Activated naive CD4-positive, alpha-beta T cell (primary cell): ENCODE measurements around the gene ZNF273.
"Not testable (repeated sequence)": the region's sequence is repeated elsewhere in the genome, so short reads cannot be mapped to it uniquely, and the experiment has no call there.

Experiments used
- DNase-seq, 4 experiments: peaks; one replicate each; lab custom pipeline; 2025; lab: John Stamatoyannopoulos, UW

The ZNF273 gene

GRCh38 chr7:64888901-64889685, 14.0 kb upstream of the ZNF273 start:
- DNase-seq: no peak

GRCh38 chr7:64889686-64890162, 13.3 kb upstream of the ZNF273 start:
- DNase-seq: no peak

DNA sequence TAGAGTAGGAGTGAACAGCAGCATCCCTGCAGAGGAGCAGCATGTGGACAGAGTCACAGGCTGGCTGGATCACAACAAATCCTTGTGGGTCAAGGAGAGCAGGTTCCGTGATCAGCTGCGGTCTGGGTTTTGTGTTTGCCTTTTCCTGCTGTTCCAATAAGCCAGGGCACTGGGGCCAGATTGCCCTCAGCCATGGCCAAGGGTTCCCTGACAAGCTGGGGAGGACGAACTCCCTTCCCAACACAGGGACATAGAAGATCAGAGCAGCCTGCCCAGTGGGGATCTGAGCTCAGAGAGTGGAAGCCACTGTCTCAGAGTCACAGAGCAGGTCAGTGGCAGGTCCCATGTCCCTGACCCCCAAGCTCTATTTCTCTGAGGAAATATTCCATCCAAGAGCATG, 12.8 kb upstream of the ZNF273 start:
- not testable (repeated sequence) for DNase-seq

DNA sequence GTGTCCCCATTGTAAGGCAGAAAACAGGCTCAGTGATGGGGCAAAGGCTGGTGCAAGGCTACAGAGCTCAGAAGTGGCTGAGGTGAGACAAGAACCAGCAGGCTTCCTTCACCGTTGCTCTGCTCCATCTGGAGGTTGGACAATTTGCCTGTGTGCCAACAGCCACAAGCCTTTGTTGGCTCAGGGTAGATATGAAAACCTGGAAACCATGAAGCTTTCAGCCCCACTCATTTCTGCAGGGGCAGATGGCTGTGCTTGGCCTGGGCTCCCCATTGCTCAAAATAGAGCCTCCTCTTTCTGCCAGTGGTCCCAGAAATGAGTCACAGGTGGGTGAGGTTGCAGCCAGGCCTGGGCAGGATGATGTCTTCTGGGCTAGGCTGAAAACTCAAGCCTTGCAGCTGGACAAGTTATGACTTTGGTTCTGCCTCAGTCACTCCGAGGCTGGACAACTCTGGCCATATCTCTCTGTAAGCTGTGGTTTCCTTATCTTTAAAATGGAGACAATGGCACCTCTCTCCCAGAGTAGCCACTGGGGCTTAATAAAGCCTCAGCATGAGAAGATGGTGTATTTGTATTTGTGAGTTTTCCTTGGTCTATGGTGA, 12.2 kb upstream of the ZNF273 start:
- DNase-seq: no peak

DNA sequence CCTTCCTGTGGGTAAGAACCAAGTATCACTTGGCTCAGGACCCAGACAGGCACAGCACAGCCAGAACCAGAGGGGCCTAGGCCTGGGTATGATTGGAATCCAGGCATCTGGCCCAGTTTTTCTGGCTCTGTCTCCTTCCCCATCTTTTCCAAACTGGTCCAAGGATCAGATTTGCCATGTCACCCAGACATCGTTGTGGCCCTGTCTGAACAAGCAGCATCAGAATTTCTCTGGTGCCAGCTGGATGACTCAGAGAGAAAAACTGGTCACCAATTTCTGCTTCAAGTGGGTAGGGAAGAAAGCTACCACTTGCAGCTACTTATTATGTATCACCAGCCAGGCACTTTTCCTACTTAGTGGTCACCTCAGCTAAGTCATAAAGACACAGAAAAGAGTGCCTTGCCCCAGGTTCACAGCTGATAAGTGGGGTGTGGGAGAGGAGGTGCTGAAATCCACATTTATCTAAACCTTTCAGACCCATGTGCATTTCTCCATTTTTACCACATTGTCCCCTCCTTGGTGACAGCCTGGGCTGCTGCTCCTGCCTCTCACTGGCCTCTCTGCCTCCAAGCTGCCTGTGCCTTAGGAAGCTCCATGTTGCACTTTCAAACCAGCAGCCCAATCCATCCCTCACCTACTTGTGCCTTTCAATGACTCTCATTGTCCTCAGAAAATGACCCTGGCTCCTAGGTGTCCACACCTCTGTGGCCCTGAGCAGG, 11.6 kb upstream of the ZNF273 start:
- DNase-seq: not testable (repeated sequence)

DNA sequence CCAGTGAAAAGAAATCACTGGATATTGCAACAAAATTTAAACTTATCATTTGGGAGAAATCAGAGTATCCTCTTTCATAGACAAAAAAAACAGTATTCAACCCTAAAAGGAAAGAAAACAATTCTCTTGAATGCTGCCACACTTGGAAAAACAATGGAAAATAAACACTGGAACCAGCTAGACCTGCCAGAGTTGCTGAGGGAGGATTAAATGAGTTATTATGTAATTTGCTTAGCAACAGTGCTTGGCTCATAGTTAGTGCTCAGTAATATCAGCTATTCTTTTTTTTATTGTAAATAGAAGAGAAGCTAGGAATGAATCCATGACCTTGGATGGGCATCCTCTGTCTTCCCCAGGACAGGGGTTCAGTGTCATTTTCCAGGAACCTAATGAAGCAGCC, 11.0 kb upstream of the ZNF273 start:
- no peak for DNase-seq

DNA sequence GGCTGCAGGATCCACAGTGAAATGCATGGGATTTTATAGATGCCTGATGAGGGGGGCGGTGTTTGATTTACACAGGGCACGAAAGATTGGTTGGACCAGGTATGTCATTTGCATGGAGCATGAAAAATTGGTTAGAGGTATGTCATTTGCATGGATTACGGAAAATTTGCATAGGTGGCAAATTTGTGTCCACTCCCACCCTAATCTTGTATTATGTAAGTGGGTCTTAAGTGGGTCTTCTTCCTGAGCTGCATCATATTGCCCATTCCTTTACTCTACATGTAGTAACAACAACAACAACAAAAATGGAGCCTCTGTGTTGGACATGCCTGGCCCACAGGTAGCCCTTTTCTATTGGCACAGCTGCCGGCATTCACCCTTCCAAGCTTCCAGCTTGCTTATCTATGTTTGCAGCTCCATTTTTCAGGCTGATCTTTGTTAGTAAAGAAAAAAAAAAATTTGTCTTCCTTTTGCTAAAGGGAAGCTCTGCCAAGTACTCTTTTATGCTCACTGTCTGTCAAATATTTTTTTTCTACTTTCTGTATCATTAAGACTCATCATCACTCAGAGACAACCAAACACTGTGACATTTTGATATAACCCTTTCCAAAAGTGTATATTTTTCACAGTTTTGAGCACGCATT, 10.3 kb upstream of the ZNF273 start:
- DNase-seq: no peak

DNA sequence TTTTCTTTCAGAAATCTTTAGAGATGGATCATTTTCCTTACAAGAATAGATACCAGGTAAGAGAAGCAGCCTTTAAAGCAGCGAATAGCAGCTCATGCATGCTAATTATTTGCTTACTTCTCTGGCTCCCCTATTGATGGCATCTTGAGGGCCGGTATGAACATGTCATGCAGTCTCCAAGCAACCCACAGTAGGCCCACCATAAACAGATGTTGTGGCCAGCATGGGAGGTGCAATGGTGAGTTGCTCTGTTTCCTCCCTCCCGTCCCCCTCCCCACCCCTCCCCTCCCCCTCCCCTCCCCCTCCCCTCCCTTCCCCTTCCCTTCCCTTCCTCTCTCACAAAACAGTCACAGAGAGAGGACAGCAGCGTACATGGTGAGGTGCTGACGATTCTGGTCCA, 9.7 kb upstream of the ZNF273 start:
- no peak for DNase-seq

GRCh38 chr7:64902461-64902805, 640 bp upstream of the ZNF273 start:
- DNase-seq: not testable (repeated sequence)

GRCh38 chr7:64904008-64904407, 935 bp downstream of the ZNF273 start:
- DNase-seq: no peak

- no peak for DNase-seq
These were observed 2.1 kb downstream of the ZNF273 start for GRCh38 chr7:64905133-64905532.

DNA sequence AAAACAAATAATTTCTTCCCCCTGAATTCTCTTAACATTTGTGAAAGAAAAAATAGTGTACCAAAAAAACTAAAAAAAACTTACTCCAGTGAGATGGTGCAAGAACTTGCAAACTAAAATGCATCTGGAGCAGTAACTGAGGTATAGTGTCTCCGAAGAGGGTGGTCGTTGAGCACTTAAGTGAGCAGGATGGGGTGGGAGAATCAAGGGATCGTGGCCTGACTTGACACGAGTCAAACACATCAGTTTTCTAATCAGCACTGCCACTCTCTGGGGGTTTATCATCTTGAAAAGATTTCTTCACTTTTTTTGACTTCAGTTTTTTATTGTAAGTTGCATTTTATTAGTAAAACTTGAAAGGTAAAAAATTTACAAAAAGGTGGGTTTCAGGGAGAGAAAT, 2.5 kb downstream of the ZNF273 start:
- DNase-seq: no peak

GRCh38 chr7:64907641-64908326, 4.7 kb downstream of the ZNF273 start:
- DNase-seq: no peak

- DNase-seq: no peak
These were observed 5.3 kb downstream of the ZNF273 start for GRCh38 chr7:64908358-64908757.

DNA sequence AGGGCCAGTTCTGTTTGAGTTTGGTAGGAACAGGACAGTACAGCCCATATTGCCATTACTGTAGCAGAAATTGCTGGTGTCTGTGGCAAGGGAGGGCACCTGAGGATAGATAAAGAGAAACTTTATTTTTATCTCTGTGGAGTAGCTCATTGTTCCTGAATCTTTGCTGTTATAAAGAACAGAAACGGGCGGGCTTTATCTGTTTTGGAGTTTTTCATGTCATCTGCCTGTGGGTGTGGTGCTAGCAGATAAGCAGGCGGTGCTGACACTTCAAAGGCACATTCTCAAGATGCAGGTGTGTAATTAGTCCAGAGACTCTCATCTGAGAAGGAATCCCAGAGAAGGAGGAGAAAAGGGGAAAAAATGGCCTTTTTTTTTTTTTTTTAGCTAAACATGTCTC, 11.5 kb downstream of the ZNF273 start:
- DNase-seq: no peak

- DNase-seq: not testable (repeated sequence)
These were observed 12.2 kb downstream of the ZNF273 start for GRCh38 chr7:64915301-64915700.

DNA sequence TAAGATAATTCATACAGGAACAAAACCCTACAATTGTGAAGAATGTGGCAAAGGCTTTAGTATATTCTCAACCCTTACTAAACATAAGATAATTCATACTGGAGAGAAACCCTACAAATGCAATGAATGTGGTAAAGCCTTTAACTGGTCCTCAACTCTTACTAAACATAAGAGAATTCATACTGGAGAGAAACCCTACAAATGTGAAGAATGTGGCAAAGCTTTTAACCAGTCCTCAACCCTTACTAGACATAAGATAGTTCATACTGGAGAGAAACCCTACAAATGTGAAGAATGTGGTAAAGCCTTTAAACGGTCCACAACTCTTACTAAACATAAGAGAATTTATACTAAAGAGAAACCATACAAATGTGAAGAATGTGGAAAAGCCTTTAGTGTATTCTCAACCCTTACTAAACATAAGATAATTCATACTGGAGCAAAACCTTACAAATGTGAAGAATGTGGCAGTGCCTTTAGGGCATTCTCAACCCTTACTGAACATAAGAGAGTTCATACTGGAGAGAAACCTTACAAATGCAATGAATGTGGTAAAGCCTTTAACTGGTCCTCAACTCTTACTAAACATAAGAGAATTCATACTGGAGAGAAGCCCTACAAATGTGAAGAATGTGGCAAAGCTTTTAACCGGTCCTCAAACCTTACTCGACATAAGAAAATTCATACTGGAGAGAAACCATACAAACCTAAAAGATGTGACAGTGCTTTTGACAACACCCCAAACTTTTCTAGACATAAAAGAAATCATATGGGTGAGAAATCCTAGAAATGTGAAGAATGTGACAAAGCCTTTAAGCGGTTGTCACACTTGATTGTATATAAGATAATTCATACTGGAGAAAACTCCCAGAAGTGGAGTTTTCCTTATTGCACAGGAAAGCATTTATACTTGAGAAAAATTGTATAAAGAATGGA, 25.4 kb downstream of the ZNF273 start:
- DNase-seq: not testable (repeated sequence)

GRCh38 chr7:64934478-64934877, 31.4 kb downstream of the ZNF273 start:
- DNase-seq: no peak

DNA sequence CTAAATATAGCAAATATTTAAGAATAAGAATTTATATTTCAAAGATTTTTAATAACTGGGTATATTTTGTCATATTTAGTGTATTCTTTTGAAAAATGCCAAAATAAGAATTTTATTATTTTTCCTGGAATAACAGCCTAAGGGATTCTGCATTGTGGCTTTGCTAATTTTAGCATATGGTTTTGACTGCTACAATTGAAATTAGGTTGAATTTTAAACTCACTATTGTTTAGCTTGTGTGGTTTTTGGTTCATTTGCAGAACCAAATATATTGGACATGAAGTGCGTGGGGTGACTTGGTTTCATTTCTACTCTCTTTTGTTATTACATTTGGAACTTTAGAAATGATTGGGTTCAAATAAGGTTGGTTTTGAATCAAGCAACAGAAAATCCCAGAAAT, 35.5 kb downstream of the ZNF273 start:
- no peak for DNase-seq

DNA sequence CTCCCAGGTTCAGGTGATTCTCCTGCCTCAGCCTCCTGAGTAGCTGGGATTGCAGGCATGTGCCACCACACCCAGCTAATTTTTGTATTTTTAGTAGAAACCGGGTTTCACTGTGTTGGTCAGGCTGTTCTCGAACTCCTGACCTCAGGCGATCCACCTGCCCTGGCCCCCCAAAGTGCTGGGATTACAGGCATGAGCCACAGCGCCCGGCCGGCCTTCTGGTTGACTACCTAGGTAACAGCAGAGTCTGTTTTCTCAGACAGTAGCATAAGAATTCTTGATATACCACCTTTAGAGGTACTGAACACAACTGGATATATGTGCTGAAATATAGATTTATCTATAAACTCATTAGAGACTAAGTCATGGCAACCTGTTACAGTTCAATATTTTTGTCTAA, 36.9 kb downstream of the ZNF273 start:
- not testable (repeated sequence) for DNase-seq
